ENCODE data around the gene LRIT3.
A peak's percentile ranks its signal among the peaks of the same experiment; 100 is the strongest.
"Not testable (repeated sequence)": the region's sequence is repeated elsewhere in the genome, so short reads cannot be mapped to it uniquely, and the experiment has no call there.

The LRIT3 gene

DNA sequence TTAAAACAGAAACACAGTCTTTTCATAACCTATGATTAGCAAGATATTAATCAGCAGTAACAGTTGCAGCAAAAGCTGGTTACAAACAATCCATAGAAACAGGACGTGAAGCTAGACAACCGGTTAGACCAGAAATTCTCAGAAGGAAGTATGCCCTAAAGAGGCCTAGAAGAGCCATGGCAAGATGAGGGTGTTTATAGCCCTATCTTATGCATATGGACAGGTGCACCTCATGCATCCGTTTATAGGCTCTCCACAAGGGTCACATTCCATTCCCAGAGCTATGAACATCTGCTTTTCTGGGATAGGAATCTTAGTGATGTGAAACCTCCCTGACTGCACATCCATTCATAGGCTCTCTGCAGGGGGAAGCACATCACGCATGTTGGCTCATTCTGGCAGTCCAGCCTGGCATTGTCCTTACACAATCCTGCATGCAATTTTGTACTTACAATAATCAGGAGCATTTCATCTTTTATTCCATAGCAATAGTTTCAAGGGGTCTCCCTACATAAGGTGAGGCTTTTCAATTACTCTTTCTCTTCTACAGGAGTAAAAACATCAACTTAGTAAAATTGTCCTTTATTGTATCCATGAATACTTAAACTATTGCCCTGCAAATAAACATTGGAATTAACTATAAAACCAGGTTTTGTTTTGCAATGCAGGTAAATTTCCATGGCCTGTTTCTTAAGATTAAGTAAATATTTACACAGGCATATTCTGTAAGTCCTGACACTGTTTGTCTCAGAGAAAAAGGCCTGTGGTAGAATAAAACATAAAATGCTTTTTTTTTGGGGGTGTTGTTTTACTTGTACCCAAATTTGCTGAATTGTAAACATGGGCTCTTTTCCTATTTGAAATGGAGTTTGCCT is 11.8 kb downstream of the LRIT3 start:
- not testable (repeated sequence) for DNase-seq

GRCh38 chr4:109861271-109861670 is 13.4 kb downstream of the LRIT3 start:
- DNase-seq: no peak

- no peak for DNase-seq
Measured at GRCh38 chr4:109861916-109862511, 14.1 kb downstream of the LRIT3 start.

GRCh38 chr4:109864134-109864533 is 16.2 kb downstream of the LRIT3 start:
- no peak for DNase-seq

GRCh38 chr4:109870061-109870460 is 22.2 kb downstream of the LRIT3 start:
- DNase-seq: no peak

DNA sequence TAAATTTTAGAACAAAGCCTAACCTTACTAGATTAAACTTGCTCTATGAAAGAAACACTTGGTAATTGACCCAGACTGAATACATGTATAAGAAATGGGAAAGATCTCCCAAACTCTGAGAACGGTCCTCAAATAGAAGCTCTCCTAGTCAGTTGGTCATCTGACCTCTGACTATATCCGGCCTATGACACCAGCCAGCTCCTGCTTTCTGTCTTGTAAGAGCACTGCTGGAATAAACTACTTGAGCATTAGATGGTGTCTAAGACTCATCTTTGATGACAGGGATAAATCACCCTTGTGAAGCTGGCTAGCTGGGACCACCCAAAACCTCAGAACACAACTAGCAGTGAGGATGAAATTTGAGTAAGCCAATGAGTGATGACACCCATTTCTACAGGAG is 24.2 kb downstream of the LRIT3 start:
- no peak for DNase-seq

DNA sequence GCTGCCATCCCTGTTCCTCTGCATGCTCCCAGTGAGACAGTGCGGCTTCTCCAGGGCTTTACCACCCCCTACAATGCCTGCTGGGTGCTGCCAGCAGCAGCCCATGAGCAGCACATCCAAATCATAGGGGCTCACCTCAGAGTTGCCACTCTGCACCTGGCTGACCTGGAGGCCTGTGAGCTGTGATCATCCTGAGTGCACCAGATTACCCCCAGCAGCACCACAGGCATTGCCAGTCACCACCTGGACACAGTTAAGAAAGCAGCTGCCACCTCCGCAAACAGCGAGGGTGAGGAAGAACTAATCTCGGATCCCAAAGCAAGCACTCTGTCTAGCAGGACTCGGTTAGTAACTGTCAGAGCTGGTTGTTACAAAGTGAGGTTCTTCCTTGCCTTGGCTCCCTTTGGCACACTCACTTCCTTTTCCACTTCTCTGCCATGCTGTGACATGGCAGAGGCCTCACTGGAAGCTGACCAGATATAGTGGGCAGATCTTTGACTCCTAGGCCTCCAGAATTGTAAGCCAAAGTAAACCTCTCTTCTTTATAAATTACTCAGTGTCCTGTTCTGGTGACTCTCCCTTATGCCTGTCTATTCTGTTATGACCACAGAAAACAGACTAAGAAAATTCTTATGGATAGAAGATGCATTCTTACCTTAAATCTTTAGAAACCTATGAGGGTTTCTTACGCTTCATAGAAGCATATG is 25.2 kb downstream of the LRIT3 start:
- no peak for DNase-seq

DNA sequence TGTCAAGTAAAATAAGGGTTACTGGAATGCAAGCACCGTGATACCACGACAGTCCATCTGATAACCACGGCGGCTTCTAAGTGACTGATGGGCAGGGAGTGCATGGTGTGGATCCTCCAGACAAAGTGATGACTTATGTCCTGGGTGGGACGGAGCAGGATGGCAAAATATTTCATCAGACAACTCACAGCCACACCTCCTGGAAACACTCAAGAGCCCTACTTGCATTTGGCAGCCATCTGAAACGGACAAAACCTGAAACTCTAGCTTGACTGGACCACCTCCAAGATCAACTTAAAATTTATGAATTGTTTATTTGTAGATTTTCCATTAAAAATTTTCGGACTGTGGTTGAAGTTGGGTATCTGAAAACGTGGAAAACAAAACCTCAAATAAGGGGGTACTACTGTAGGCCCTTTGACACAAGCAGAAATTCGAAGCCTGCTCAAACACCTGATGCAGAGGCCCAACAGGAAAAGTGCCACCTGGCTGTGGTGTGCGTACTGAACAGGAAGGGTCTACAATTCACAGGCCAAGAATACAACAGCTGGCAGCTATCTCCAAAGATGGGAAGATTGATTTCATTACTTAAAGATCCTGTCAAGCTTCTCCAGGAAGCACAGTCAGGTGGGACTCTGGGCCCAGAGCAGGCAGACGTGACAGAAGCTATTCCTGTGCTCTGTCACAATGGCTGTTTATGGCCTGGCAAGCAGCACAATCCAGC is 26.0 kb downstream of the LRIT3 start:
- DNase-seq: no peak

GRCh38 chr4:109875106-109875505 is 27.2 kb downstream of the LRIT3 start:
- no peak for DNase-seq

DNA sequence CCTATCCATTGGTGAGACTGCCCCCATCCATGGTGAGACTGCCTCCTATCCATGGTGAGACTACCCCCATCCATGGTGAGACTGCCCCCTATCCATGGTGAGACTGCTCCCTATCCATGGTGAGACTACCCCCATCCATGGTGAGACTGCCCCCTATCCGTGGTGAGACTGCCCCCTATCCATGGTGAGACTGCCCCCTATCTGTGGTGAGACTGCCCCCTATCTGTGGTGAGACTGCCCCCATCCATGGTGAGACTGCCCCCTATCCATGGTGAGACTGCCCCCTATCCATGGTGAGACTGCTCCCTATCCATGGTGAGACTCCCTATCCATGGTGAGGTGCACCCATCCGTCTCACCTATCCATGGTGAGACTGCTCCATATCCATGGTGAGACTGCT is 27.6 kb downstream of the LRIT3 start:
- DNase-seq: not testable (repeated sequence)

DNA sequence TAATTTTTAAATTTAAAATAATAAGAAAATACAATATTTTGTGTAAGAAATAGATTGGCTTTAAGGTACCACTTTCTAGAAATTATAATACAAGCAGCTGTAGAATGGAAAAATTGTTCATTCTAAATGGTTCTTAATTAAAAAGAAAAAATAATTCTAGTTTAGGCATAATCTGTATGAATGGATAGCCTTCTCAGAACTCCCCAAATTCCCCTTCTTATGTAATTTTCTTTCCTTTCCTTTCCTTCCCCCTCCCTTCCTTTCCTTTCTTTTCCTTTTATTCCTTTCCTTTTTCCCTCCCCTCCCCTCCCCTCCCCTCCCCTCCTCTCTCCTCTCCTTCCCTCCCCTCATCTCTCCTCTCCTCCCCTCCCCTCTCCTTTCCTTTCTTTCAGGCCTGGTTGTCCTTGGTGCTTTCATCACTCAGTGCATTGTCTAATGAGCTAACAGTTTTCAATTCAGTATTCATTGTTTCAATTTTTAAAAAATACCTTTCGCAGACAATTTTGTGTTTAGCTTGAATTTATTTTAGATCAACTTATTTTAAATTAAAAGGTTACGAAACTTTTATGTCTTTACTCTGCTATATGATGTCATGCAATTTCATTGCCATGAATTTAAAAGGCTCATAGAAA is 28.8 kb downstream of the LRIT3 start:
- no peak for DNase-seq

DNA sequence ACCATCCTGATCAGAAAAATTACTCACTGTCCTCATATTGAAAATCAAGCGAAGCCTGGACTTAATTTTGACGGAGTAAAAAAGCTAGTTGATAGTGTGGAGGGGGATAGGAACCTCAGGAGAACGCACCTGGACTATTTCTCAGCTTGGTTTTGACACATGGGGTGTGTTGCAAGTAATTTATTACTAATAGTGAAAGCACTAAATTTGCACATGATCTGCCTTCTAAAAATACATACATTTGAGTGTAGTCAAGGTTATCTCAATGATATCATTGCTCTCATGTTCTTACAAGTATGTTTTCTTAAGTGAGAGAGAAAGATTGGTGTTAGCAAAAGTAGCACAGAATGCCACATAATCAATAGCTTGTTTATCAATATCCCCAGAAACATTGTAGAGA is 29.5 kb downstream of the LRIT3 start:
- DNase-seq: peak; percentile 10

GRCh38 chr4:109878355-109878754 is 30.4 kb downstream of the LRIT3 start:
- DNase-seq: no peak

- DNase-seq: no peak
Measured at GRCh38 chr4:109879081-109879480, 31.2 kb downstream of the LRIT3 start.

- no peak for DNase-seq
Measured at GRCh38 chr4:109879636-109880314, 31.9 kb downstream of the LRIT3 start.

DNA sequence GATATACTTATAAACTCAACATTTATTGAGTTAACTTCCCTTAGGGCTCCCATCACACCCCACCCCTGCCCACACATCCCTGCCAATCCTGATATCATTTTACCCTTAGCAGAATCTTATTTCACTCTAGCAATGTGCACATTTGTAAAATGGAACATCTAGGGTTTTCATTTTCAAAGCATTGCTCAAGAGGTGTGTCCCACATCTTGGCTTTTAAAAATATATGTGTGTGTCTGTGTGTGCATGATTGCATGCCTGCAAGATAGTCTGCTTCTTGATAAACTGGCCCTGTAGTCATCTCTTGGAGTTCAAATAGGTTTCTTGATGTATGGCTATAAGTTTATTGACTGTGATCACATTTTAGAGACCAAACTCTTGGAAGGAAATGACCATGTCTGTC is 38.4 kb downstream of the LRIT3 start:
- no peak for DNase-seq

GRCh38 chr4:109887071-109887470 is 39.2 kb downstream of the LRIT3 start:
- no peak for DNase-seq

GRCh38 chr4:109890076-109890475 is 42.2 kb downstream of the LRIT3 start:
- DNase-seq: no peak

DNA sequence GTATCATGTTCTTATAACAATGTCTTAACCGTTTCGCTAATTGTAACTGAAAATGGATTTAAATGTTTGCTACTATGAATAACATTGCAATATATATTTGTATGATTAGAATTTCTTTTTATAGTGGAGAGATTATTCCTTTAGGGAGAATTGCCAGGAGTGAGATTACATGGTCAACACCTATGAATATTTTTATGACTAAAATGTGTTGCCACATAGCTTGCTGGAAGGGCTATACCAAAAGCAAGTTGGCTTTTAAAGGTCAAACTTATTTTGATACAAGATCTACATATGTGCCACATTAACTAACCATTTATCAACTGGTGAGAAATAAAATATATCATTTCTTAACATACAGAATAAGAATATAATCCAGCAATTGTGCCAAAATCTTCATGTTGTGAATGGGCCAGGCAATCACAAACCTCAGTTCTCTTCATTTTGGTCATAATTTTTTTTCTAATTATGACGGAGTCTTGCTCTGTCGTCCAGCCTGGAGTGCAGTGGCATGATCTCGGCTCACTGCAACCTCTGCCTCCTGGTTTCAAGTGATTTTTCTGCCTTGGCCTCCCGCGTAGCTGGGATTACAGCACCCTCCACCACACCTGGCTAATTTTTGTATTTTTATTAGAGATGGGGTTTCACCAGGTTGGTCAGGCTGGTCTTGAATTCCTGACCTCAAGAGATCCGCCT is 54.8 kb downstream of the LRIT3 start:
- DNase-seq: no peak

GRCh38 chr4:109908731-109909130 is 60.8 kb downstream of the LRIT3 start:
- no peak for DNase-seq

GRCh38 chr4:109910256-109910655 is 62.3 kb downstream of the LRIT3 start:
- DNase-seq: no peak

All from activated CD4-positive, alpha-beta T cell treated with anti-CD3 and anti-CD28 coated beads, Interleukin-10, Interleukin-2, amounts not matched to agents 100 ng/mL and 50 ng/mL, durations not matched to agents 16 hours and 8 hours (primary cell).